Loucy (cell line): ENCODE results near the gene TTLL3.

Experiments
- H2AFZ ChIP-seq: fragments of 200-600 bp; sonication (generic); 2 replicates; pipeline ENCODE4 v1.6.0; 2016; ENCODE audit warnings: antibody characterized with exemption, mild to moderate bottlenecking, low read length, moderate library complexity
- H3F3A ChIP-seq: fragments of 200-600 bp; 2 replicates; pipeline ENCODE4 v1.6.0; 2016; ENCODE audit warnings: antibody characterized with exemption, low read depth, mild to moderate bottlenecking
- H3K27me3 ChIP-seq: fragments of 200-600 bp; sonication (generic); 2 replicates; pipeline ENCODE4 v1.6.1; 2014; ENCODE audit warnings: low read length, mild to moderate bottlenecking; ENCODE audit not compliant: insufficient read depth, poor library complexity, severe bottlenecking
- H3K36me3 ChIP-seq: fragments of 200-600 bp; sonication (generic); 2 replicates; pipeline ENCODE4 v1.6.1; 2016; ENCODE audit warnings: low read length; ENCODE audit not compliant: insufficient read depth
- H3K4me1 ChIP-seq: fragments of 200-600 bp; sonication (generic); 2 replicates; pipeline ENCODE4 v1.5.1; 2014; ENCODE audit warnings: low read length, mild to moderate bottlenecking; ENCODE audit not compliant: insufficient read depth, poor library complexity, severe bottlenecking
- H3K4me2 ChIP-seq: fragments of 200-600 bp; sonication (generic); 2 replicates; pipeline ENCODE4 v1.6.0; 2014; ENCODE audit warnings: antibody characterized with exemption, low read length, low read depth, mild to moderate bottlenecking; ENCODE audit not compliant: poor library complexity, severe bottlenecking
- H3K4me3 ChIP-seq: fragments of 200-600 bp; sonication (generic); 2 replicates; pipeline ENCODE4 v1.5.1; 2014; ENCODE audit warnings: low read length, mild to moderate bottlenecking, mixed read lengths; ENCODE audit not compliant: poor library complexity, severe bottlenecking
- H3K79me2 ChIP-seq: fragments of 200-600 bp; sonication (generic); 2 replicates; pipeline ENCODE4 v1.6.1; 2014; ENCODE audit warnings: low read length; ENCODE audit not compliant: insufficient read depth
- H3K9ac ChIP-seq: fragments of 200-600 bp; sonication (generic); 2 replicates; pipeline ENCODE4 v1.6.0; 2014; ENCODE audit warnings: mild to moderate bottlenecking, low read depth, low read length, moderate library complexity; ENCODE audit not compliant: poor library complexity, severe bottlenecking
- H3K9me2 ChIP-seq: fragments of 200-600 bp; sonication (generic); replicated peaks from 2 replicates; pipeline ENCODE4 v1.6.1; 2016; ENCODE audit warnings: low read depth, low read length, mixed read lengths
- H3K9me3 ChIP-seq: fragments of 200-600 bp; sonication (generic); 2 replicates; pipeline ENCODE4 v1.6.1; 2014; ENCODE audit warnings: mild to moderate bottlenecking, antibody characterized with exemption, low read length, low read depth; ENCODE audit not compliant: insufficient read depth
- H4K20me1 ChIP-seq: fragments of 200-600 bp; sonication (generic); 2 replicates; pipeline ENCODE4 v1.6.0; 2014; ENCODE audit warnings: antibody characterized with exemption, low read length, mild to moderate bottlenecking; ENCODE audit not compliant: insufficient read depth, poor library complexity, severe bottlenecking
- EZH2phosphoT487 ChIP-seq: fragments of 200-600 bp; IDR thresholded peaks from 2 replicates; pipeline ENCODE4 v1.6.1; 2018; ENCODE audit warnings: antibody characterized with exemption, mild to moderate bottlenecking, moderate library complexity, borderline replicate concordance
- TF ChIP-seq, protein P1 (sequence below): fragments of 200-600 bp; sonication (generic); conservative IDR thresholded peaks from 2 replicates; pipeline ENCODE4 v1.5.1; 2014; ENCODE audit warnings: mild to moderate bottlenecking, antibody characterized with exemption, low read length

Gene TTLL3

DNA sequence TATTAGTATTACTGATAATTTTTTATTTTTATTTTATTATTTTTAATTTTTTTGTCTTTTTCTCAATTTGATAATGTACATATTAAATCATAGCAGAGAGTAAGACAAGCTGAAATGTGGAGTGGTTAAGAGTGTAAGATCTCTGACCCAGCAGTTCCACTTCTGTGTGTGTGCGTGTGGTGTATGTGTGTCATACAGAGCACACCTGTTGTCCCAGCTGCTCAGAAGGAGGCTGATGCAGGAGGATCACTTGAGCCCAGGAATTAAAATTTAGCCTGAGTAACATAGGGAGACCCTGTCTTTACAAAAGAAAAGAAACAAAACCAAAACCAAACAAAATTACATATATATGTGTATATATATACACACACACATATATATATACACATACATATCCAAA is 71.4 kb downstream of the TTLL3 start:
- TF ChIP-seq, protein P1, sequence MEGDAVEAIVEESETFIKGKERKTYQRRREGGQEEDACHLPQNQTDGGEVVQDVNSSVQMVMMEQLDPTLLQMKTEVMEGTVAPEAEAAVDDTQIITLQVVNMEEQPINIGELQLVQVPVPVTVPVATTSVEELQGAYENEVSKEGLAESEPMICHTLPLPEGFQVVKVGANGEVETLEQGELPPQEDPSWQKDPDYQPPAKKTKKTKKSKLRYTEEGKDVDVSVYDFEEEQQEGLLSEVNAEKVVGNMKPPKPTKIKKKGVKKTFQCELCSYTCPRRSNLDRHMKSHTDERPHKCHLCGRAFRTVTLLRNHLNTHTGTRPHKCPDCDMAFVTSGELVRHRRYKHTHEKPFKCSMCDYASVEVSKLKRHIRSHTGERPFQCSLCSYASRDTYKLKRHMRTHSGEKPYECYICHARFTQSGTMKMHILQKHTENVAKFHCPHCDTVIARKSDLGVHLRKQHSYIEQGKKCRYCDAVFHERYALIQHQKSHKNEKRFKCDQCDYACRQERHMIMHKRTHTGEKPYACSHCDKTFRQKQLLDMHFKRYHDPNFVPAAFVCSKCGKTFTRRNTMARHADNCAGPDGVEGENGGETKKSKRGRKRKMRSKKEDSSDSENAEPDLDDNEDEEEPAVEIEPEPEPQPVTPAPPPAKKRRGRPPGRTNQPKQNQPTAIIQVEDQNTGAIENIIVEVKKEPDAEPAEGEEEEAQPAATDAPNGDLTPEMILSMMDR = no peak
- Histone ChIP-seq H4K20me1 (no peaks in the 10 kb centered on the region), H3K9ac (no peak overlapping the region), H3K9me2 (no peaks in the 10 kb centered on the region), H3K4me2 (no peak overlapping the region), H3K79me2 (no peaks in the 10 kb centered on the region), H3K4me3 (no peak overlapping the region), H3F3A (no peaks in the 10 kb centered on the region), H3K4me1 (no peaks in the 10 kb centered on the region), H3K36me3 (no peaks in the 10 kb centered on the region), H3K9me3 (no peaks in the 10 kb centered on the region), H3K27me3 (no peaks in the 10 kb centered on the region), H2AFZ (no peak overlapping the region)

- Histone ChIP-seq H3K9ac (no peak overlapping the region), H3K79me2 (no peaks in the 10 kb centered on the region), H3K27me3 (no peaks in the 10 kb centered on the region), H3K9me3 (no peaks in the 10 kb centered on the region), H3K4me2 (no peak overlapping the region), H3K4me3 (no peak overlapping the region), H3K9me2 (no peaks in the 10 kb centered on the region), H3F3A (no peaks in the 10 kb centered on the region), H3K36me3 (no peaks in the 10 kb centered on the region), H3K4me1 (no peaks in the 10 kb centered on the region), H2AFZ (no peak overlapping the region), H4K20me1 (no peaks in the 10 kb centered on the region)
- TF ChIP-seq, protein P1 = no peak
- TF ChIP-seq EZH2phosphoT487 = no peak
These were observed 73.9 kb downstream of the TTLL3 start for GRCh38 chr3:9883706-9884554.

DNA sequence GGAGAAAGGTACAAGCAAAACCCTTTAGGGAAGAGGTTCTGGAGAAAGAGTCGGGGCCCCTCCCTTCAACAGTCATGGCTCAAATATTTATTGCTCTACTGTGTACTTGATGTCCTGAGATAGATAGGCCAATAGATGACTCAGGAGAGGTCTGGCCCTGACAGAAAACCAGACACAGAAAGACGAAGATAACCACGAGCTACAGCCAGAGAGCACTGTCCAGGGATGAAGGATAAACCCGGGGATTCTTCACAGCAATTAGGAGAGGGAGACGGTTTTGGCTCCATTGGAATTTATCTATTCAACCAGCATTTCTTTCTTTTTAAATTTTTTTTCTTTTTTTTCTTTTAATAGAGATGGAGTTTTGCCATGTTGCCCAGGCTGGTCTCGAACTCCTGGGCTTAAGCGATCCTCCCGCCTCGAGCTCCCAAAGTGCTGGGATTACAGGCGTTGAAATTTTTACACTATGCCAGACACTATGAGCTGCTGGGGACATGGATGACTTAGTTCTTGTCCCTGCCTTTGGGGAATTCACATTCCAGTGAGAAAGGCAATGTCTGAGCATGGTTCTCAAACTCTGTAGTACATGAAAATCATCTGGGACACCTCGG is 74.6 kb downstream of the TTLL3 start:
- Histone ChIP-seq H3K27me3 (no peaks in the 10 kb centered on the region), H3F3A (no peaks in the 10 kb centered on the region), H3K9me2 (no peaks in the 10 kb centered on the region), H3K9me3 (no peaks in the 10 kb centered on the region), H3K79me2 (no peaks in the 10 kb centered on the region), H3K9ac (no peak overlapping the region), H3K4me2 (no peak overlapping the region), H3K4me3 (no peak overlapping the region), H4K20me1 (no peaks in the 10 kb centered on the region), H2AFZ (no peak overlapping the region), H3K4me1 (no peaks in the 10 kb centered on the region), H3K36me3 (no peaks in the 10 kb centered on the region)
- TF ChIP-seq, protein P1 = no peak
- TF ChIP-seq EZH2phosphoT487 = no peak
